H1 (cell line): Measurements from ENCODE around the gene ACMSD. TPM values are rescaled to one million over a fixed set of nuclear protein-coding genes. Genes with fewer than 3 reads are reported as not detected.
"Not testable (repeated sequence)": the region's sequence is repeated elsewhere in the genome, so short reads cannot be mapped to it uniquely, and the experiment has no call there.

Experiments used
- CTCF ChIA-PET: fragments of 300-600 bp; sonication (Branson Sonifier 250); formaldehyde crosslinking; loops from one replicate; lab custom pipeline; 2021; ENCODE audit not compliant: partially characterized antibody; lab: Charles Lee
- POLR2A ChIA-PET: fragments of 300-600 bp; sonication (Branson Sonifier 250); formaldehyde crosslinking; loops from one replicate; lab custom pipeline; 2021; ENCODE audit warnings: inconsistent platforms; ENCODE audit not compliant: partially characterized antibody; lab: Charles Lee
- DNase-seq, 2 experiments: peaks; one replicate each; pipeline versions ENCODE4 v3.0.0 to v3.0.0-alpha.2; 2010 to 2022; ENCODE audit warnings: low spot score in 2 of 2, low read depth in 1 of 2, mixed read lengths in 1 of 2
- FAIRE-seq: peaks from 2 replicates; lab custom pipeline; 2011; peaks lifted over from hg19 to GRCh38; lab: Jason Lieb, UNC
- H2AFZ ChIP-seq: 2 replicates; pipeline ENCODE4 v1.8.1; 2012; ENCODE audit warnings: low read length, inconsistent platforms
- H2AK5ac ChIP-seq: 2 replicates; pipeline ENCODE4 v1.6.1; 2013; ENCODE audit warnings: low read depth, low read length
- H2BK120ac ChIP-seq: replicated peaks from 2 replicates; pipeline ENCODE3; 2013; ENCODE audit warnings: low read depth, low read length, inconsistent platforms
- H2BK12ac ChIP-seq: 2 replicates; pipeline ENCODE4 v1.6.1; 2013; ENCODE audit warnings: low read depth, low read length
- H2BK15ac ChIP-seq: 2 replicates; pipeline ENCODE4 v1.6.1; 2013; ENCODE audit warnings: low read length
- H2BK20ac ChIP-seq: 2 replicates; pipeline ENCODE4 v1.6.1; 2013; ENCODE audit warnings: low read length
- H2BK5ac ChIP-seq: 2 replicates; pipeline ENCODE4 v1.6.1; 2013; ENCODE audit warnings: low read depth, low read length
- H3K14ac ChIP-seq: 2 replicates; pipeline ENCODE4 v1.6.1; 2013; ENCODE audit warnings: inconsistent platforms; ENCODE audit not compliant: insufficient read length
- H3K18ac ChIP-seq: 2 replicates; pipeline ENCODE4 v1.6.1; 2013; ENCODE audit warnings: low read length; ENCODE audit errors: extremely low read depth
- H3K23ac ChIP-seq: 2 replicates; pipeline ENCODE4 v1.6.1; 2013; ENCODE audit warnings: inconsistent platforms; ENCODE audit not compliant: insufficient read length
- H3K23me2 ChIP-seq: 2 replicates; pipeline ENCODE4 v1.6.1; 2013; ENCODE audit warnings: low read depth, low read length
- H3K27ac ChIP-seq: 2 replicates; pipeline ENCODE4 v1.6.1; 2011; ENCODE audit warnings: low read depth, low read length, inconsistent platforms
- H3K27me3 ChIP-seq, 4 experiments: replicated peaks in 1 of 4; 1 replicate in 1 of 4; 2 replicates in 3 of 4; pipeline versions ENCODE4 v1.6.1 to v1.8.1; 2011 to 2013; ENCODE audit warnings: low read length in 3 of 4, mild to moderate bottlenecking in 3 of 4, inconsistent platforms in 2 of 4, mixed read lengths in 2 of 4, moderate library complexity in 1 of 4; ENCODE audit not compliant: control insufficient read depth in 3 of 4, insufficient read depth in 3 of 4; ENCODE audit errors: extremely low read depth in 1 of 4
- H3K36me3 ChIP-seq, 4 experiments: 2 replicates each; pipeline versions ENCODE4 v1.6.1 to v1.8.1; 2011 to 2013; ENCODE audit warnings: mild to moderate bottlenecking in 4 of 4, low read length in 3 of 4, moderate library complexity in 2 of 4, control low read depth in 1 of 4, inconsistent platforms in 1 of 4; ENCODE audit not compliant: insufficient read depth in 4 of 4, control insufficient read depth in 2 of 4
- H3K4ac ChIP-seq: replicated peaks from 2 replicates; pipeline ENCODE3; 2013; ENCODE audit warnings: low read length, low read depth, mixed read lengths, inconsistent platforms; ENCODE audit not compliant: insufficient read length
- H3K4me1 ChIP-seq, 4 experiments: replicated peaks in 1 of 4; 1 replicate in 1 of 4; 2 replicates in 3 of 4; pipeline versions ENCODE4 v1.6.1 to v1.8.1; 2011 to 2013; ENCODE audit warnings: low read length in 3 of 4, inconsistent platforms in 2 of 4, mixed read lengths in 1 of 4; ENCODE audit not compliant: insufficient read depth in 4 of 4, control insufficient read depth in 3 of 4
- H3K4me2 ChIP-seq, 2 experiments: 2 replicates each; pipeline versions ENCODE4 v1.6.1 to v1.8.1; 2011 to 2013; ENCODE audit warnings: low read depth in 2 of 2, low read length in 2 of 2, control low read depth in 1 of 2, inconsistent platforms in 1 of 2, mild to moderate bottlenecking in 1 of 2; ENCODE audit not compliant: insufficient read depth in 1 of 2
- H3K4me3 ChIP-seq, 4 experiments: fragments of 200-600, 300-600 bp in 1 of 4; sonication (generic), shearing (Covaris generic), sonication (Bioruptor Twin) in 1 of 4; 2 replicates each; pipeline versions ENCODE4 v1.5.1 to v1.8.1; 2011 to 2016; ENCODE audit warnings: low read length in 4 of 4, low read depth in 3 of 4, control low read depth in 2 of 4, inconsistent platforms in 2 of 4, mild to moderate bottlenecking in 2 of 4, mixed read lengths in 1 of 4, moderate library complexity in 1 of 4; ENCODE audit not compliant: insufficient read depth in 2 of 4; ENCODE audit errors: extremely low read depth in 1 of 4
- H3K56ac ChIP-seq: replicated peaks from 2 replicates; pipeline ENCODE3; 2013; ENCODE audit warnings: low read depth, mild to moderate bottlenecking, mixed read lengths, low read length, inconsistent platforms; ENCODE audit not compliant: insufficient read length
- H3K79me1 ChIP-seq: 2 replicates; pipeline ENCODE4 v1.6.1; 2013; ENCODE audit warnings: low read depth, low read length, control low read depth
- H3K79me2 ChIP-seq, 2 experiments: 2 replicates each; pipeline versions ENCODE4 v1.6.1 to v1.8.1; 2012 to 2013; ENCODE audit warnings: low read length in 2 of 2, mild to moderate bottlenecking in 2 of 2, inconsistent platforms in 1 of 2; ENCODE audit not compliant: insufficient read depth in 2 of 2, control insufficient read depth in 1 of 2
- H3K9ac ChIP-seq, 4 experiments: replicated peaks in 1 of 4; 1 replicate in 1 of 4; 2 replicates in 3 of 4; pipeline versions ENCODE4 v1.6.1 to v1.8.1; 2011 to 2013; ENCODE audit warnings: low read depth in 3 of 4, low read length in 3 of 4, control low read depth in 2 of 4, mild to moderate bottlenecking in 2 of 4, moderate library complexity in 2 of 4, inconsistent platforms in 1 of 4; ENCODE audit errors: extremely low read depth in 1 of 4
- H3K9me3 ChIP-seq, 2 experiments: 2 replicates each; pipeline versions ENCODE4 v1.6.1 to v1.8.1; 2012 to 2013; ENCODE audit warnings: mild to moderate bottlenecking in 2 of 2, moderate library complexity in 2 of 2, control low read depth in 1 of 2, inconsistent platforms in 1 of 2, low read depth in 1 of 2, low read length in 1 of 2, mixed read lengths in 1 of 2; ENCODE audit not compliant: insufficient read depth in 2 of 2
- H4K20me1 ChIP-seq, 2 experiments: replicated peaks in 1 of 2; 2 replicates each; pipeline versions ENCODE3 to v1.8.1; 2011 to 2013; ENCODE audit warnings: inconsistent platforms in 2 of 2, low read length in 2 of 2, mild to moderate bottlenecking in 1 of 2; ENCODE audit not compliant: insufficient read depth in 2 of 2, control insufficient read depth in 1 of 2
- H4K5ac ChIP-seq: 2 replicates; pipeline ENCODE4 v1.6.1; 2013; ENCODE audit warnings: low read length, low read depth, mixed read lengths, inconsistent platforms; ENCODE audit not compliant: insufficient read length
- H4K8ac ChIP-seq: 2 replicates; pipeline ENCODE4 v1.8.0; 2013; ENCODE audit warnings: mild to moderate bottlenecking, moderate library complexity, low read length, inconsistent platforms; ENCODE audit not compliant: insufficient read depth; ENCODE audit errors: extremely low read depth
- H4K91ac ChIP-seq: replicated peaks from 2 replicates; pipeline ENCODE3; 2013; ENCODE audit warnings: low read length, mixed read lengths, inconsistent platforms; ENCODE audit not compliant: insufficient read length
- WGBS, 2 experiments: shearing (Covaris generic) in 1 of 2; methylation state at CpG; one replicate each; pipeline versions ENCODE4 v1.1.6 to v1.1.7; 2013 to 2015; ENCODE audit warnings: low lambda C conversion rate in 2 of 2, mixed read lengths in 2 of 2, inconsistent platforms in 1 of 2, low coverage in 1 of 2, missing lambda C conversion rate in 1 of 2; ENCODE audit not compliant: insufficient replicate concordance in 2 of 2, insufficient coverage in 1 of 2, insufficient read length in 1 of 2; ENCODE audit errors: extremely low coverage in 1 of 2, missing lambda C conversion rate in 1 of 2; 5-methylcytosine and 5-hydroxymethylcytosine counted together
- polyA plus RNA-seq, 7 experiments: library from polyadenylated mRNA; depleted of rRNA in 3 of 7; stranded (reverse) in 5 of 7; unstranded in 2 of 7; fragments of >200 nt in 5 of 7; fragments of 200-250 nt in 2 of 7; gene quantifications; 1 replicate in 5 of 7; 2 replicates in 1 of 7; 4 replicates in 1 of 7; pipeline versions ENCODE4 v1.2.1 to v1.2.3, GENCODE V29; 2011 to 2013; ENCODE audit warnings: missing spikeins in 2 of 7, mixed read lengths in 2 of 7
- total RNA-seq: library from RNA; stranded (reverse); fragmentation: NEBNext Ultra II Directional; extraction: Animal tissue kit (Norgen Biotek cat#: 25700); gene quantifications from 2 replicates; pipeline ENCODE4 v1.2.1, GENCODE V29; 2021

ACMSD gene
- total and polyA plus RNA-seq, 2 of the 8 experiments (the other 6 are each of a cell fraction or from before 2014, with no cell fraction given): not detected

DNA sequence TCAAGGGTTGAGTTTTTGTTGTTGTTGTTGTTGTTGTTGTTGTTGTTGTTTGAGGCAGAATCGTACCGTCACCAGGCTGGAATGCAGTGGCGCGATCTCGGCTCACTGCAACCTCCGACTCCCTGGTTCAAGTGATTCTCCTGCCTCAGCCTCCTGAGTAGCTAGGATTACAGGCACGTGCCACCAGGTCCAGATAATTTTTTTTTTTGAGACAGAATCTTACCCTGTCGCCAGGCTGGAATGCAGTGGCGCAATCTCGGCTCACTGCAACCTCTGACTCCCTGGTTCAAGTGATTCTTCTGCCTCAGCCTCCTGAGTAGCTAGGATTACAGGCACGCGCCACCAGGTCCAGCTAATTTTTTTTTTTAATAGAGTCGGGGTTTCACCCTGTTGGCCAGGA is 65.3 kb downstream of the ACMSD start:
- FAIRE-seq, H3K23ac ChIP-seq, H4K91ac ChIP-seq, H2BK20ac ChIP-seq, H2BK15ac ChIP-seq, H3K56ac ChIP-seq, H3K36me3 ChIP-seq, H2AK5ac ChIP-seq, H3K4me1 ChIP-seq, H3K9ac ChIP-seq, H4K5ac ChIP-seq, H4K20me1 ChIP-seq, H3K4ac ChIP-seq, H3K18ac ChIP-seq, H2BK120ac ChIP-seq, H3K27ac ChIP-seq, H3K79me1 ChIP-seq, H2BK5ac ChIP-seq, H4K8ac ChIP-seq, H3K79me2 ChIP-seq, H2BK12ac ChIP-seq, H3K27me3 ChIP-seq, H3K4me3 ChIP-seq, H3K9me3 ChIP-seq, H3K4me2 ChIP-seq, DNase-seq, H3K23me2 ChIP-seq, H2AFZ ChIP-seq, POLR2A ChIA-PET, H3K14ac ChIP-seq: not testable (repeated sequence)
- 98% methylated on average over 13 of the region's 13 CpGs; no CpG with 5 or more reads in 1 of the 2 experiments for WGBS, 2 experiments
- CTCF ChIA-PET: interaction anchor here (0.6 kb wide), 1 partner anchor 244 kb away, joined by 5 read pairs; no protein-coding TSS in a partner anchor
